ENCODE data around the gene CNOT9.

CNOT9 gene

DNA sequence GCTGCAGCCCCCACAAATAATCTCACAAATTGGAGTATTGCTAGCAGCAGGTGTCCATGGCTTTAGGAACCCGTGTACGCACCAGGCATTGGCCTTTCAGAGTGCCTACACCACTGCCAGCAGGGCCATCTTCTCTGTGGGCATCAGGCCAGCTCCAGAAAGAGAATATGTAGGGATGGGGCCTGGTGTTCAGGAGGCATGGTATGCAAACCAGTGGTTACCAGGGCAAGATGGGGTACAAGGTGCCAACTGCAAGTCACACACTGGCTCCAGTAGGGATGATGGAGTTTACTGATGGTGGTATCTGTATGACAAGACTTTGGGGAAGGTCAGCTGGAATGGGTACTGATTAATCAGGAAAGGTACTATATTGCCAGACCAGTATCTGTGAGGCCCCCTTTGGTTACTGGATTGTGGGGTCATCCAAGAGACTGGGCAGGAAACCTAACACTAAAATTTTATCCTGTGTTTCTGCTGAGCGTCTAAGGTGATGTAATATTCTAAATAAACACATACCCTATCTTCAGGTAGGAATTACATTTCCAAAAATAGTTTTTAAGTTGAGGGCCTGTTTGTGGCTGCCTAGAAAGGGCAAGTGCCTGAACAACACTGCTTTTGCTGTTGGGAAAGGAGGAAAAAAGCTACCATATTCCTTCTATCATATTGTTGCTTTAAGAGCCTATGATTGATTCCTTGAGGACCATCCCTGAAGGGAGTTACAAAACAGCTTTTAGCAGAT is 9.0 kb downstream of the CNOT9 start:
- DNase-seq (ENCODE audit: low spot score): no peak

DNA sequence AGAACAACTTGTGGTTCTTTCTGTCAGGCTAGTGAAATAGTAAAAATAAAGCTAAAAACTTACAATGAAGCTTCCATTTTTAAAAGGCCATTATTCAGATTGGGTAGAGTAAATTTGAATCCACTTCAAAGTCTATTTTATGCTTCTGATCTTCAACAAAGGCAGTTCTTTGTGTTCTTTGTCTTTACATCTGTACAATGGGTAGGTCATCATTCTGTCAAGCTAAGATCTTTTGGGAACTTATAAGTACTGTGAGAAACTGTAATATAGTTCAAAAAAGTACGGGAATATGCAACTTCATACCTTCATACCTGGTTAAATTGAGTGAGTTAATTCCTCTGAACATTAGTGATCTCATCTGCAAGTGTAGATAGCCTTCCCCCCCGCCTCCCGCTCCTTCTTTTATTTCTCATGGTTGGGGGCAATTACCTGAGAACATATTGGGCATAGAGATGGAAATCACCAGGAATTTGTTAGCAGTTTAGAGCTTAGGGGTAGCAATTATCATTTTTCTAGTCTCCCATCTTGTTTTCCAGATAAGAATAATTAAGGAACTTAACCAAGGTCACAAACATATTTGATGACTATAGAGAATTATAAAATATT is 9.7 kb downstream of the CNOT9 start:
- no peak for DNase-seq (ENCODE audit: low spot score)

DNA sequence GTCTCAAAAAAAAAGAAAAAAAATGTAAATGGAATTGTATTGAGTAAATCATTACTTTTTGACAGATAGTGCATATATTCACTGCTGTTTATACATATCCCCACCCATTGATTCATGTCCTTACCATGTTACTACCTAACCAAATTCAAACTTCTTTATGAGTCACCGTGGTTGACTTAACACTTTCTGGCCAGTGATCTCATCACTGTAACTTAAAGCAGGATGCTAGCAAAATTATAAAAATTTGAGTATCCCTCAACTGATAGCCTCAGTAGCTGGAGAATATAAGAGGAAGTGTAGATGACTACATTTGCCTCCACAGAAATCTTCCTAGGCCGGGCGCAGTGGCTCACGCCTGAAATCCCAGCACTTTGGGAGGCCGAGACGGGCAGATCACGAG is 13.4 kb downstream of the CNOT9 start:
- peak; percentile 78 for DNase-seq (ENCODE audit: low spot score)

DNA sequence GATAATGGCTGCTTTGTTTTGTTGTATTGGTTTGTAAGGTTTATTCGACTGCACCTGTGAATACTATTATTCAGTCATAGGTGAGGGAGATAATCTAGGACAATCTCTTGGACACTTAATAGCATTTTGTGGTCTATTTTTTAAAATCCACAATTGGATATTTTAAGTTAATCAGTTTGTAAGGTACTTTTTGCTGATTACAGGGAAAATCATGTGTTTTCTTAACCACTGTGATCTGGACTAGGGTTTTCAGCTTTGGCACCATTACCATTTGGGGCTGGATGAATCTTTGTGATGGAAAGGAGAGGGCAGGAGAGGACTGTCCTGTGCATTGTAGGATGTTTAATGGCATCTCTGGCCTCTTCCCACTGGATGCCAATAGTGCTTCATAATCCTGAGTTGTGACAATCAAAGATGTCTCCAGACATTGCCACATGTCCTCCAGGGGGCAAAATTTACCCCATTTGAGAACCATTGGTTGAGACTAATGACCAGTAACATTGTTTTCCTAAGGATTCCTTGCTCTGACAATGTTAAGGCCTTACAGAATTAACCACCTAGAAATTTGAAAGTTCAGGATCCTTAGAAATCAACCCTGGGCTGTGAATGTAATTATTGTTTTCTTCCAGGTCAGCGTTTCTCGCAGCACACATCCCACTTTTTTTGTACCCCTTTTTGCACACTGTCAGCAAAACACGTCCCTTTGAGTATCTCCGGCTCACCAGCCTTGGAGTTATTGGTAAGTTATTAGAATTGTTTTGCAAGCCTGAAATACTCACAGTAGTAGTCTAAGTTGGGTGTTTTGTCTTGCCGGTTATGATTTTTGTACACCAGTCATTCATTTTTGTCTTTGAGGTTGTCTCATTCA is 15.6 kb downstream of the CNOT9 start:
- DNase-seq (ENCODE audit: low spot score): no peak

- no peak for DNase-seq (ENCODE audit: low spot score)
Observed at GRCh38 chr2:218585541-218585940, 16.9 kb downstream of the CNOT9 start.

DNA sequence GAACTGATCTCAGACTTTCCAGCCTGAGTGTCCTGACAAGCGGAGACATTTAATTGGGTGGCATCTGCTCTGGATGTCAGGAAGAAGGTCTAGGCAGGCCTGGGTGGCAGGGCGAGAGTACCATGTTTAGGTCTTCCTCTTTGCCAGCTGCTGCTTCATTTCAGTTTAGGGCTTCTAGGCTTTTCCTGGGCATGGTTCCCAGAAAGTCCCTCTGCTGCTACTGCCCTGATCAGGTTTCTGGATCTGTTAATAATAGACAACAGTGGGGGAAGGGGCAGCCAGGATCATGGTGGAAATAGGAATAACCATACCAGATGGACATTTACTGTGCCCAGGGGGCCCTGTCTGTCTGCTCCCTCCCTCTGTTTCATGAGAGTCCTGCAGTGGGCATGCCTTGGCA is 36.8 kb downstream of the CNOT9 start:
- no peak for DNase-seq (ENCODE audit: low spot score)

DNA sequence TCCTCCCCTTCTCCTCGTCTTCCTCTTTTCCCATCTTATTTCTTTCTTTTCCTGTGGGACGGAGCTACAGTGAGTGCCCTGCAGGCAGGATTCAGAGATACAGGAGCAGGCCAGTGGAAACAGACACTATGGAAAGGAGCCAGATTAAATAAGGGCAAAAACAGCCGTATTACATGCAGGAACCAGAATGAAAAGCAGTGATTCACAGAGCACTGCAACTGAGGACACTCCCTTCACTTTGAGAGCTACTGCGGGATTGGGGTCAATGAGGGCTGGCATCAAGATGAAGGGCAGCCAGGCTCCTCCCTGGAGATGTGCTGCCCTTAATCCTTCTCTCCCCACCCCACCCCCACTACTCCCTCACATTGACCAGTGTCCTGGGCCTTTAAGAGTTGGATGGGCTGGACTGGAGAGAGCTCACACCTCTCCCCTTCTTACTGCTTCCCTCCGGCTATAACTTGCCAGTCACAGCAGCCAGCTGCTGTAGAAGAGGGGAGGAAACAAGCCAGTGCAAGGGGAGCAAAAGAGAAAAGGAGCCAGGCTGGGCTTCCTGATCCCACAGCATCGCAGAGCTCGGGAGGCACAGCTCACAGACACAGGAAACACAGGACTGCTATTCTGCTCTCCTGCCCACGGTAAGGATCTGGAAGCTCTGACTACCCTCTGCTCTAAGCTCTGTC is 38.9 kb downstream of the CNOT9 start, which contains the start of gene PLCD4:
Gene PLCD4, plus strand, starts transcription at position 464 of the 680 bp plus-strand sequence. CDS start 7,841 bp downstream, outside the sequence.
- no peak for DNase-seq (ENCODE audit: low spot score)

DNA sequence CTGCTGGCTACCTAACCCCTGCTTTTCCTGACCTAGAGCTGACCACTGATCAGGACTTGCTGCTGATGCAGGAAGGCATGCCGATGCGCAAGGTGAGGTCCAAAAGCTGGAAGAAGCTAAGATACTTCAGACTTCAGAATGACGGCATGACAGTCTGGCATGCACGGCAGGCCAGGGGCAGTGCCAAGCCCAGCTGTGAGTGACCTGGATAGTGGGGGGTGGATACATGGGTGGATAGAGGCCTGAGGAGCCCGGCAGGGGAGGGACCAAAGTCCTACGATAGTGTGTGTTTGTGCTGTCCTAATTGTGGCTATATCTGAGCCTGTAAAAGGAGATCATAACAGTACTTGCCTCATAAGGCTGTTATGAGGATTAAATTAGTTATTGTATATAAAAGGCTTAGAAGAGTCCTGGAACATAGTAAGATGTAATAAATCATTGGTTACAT is 47.3 kb downstream of the CNOT9 start:
- no peak for DNase-seq (ENCODE audit: low spot score)

DNA sequence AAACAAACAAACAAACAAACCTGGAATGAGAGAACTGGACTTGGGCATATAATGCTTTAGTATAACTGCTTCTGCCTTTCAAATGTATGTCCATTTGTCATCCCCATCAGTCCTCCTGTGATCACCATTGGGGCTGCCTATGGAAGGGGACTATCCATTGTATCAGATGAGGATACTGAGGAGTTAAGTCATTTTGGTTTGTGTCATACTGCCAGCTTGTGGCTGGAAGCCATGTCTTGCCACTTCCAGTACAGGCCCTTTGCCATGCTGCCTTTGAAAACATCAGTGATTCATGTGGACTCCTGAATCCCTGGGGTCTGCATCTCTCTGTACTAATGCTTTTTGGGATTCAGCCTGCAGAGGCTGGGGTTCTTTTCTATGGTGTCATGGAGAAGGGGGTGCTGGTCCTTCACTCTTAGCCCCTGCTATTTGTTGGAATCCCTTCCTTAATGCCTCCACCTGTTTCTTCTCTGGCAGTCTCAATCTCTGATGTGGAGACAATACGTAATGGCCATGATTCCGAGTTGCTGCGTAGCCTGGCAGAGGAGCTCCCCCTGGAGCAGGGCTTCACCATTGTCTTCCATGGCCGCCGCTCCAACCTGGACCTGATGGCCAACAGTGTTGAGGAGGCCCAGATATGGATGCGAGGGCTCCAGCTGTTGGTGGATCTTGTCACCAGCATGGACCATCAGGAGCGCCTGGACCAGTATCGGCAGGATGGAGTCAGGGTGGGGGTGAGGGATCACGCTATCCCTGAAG is 49.6 kb downstream of the CNOT9 start:
- DNase-seq (ENCODE audit: low spot score): no peak

- no peak for DNase-seq (ENCODE audit: low spot score)
Observed at GRCh38 chr2:218621007-218621406, 52.4 kb downstream of the CNOT9 start.

DNA sequence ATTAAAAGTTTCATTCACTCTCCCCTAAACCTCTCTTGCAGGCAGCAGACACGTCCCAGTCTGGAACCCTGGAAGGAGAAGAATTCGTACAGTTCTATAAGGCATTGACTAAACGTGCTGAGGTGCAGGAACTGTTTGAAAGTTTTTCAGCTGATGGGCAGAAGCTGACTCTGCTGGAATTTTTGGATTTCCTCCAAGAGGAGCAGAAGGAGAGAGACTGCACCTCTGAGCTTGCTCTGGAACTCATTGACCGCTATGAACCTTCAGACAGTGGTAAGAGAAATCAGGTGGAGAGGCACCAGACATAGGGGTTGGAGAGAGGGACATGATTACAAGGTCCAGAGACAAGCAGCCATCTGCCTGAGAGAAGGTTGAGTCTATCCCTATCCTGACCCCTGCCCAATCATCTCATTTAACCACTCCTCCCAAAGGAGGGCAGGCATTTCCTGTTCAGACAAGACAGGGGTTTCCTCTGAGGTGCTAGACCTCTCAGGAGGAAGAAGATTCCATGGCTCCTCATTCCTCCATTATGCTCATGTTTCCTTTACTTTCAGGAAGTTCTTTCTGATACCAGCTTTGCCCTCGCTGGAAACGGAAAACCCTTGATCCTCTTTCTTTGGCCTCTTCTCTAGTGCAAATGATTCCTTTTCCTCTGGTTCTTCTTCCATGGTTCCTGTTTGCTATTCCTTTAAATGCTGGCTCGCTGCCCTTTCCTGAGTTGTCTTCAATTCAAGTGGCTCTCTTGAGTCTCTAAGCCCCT is 54.1 kb downstream of the CNOT9 start:
- DNase-seq (ENCODE audit: low spot score): no peak

GRCh38 chr2:218623366-218623705 is 54.7 kb downstream of the CNOT9 start:
- no peak for DNase-seq (ENCODE audit: low spot score)

DNA sequence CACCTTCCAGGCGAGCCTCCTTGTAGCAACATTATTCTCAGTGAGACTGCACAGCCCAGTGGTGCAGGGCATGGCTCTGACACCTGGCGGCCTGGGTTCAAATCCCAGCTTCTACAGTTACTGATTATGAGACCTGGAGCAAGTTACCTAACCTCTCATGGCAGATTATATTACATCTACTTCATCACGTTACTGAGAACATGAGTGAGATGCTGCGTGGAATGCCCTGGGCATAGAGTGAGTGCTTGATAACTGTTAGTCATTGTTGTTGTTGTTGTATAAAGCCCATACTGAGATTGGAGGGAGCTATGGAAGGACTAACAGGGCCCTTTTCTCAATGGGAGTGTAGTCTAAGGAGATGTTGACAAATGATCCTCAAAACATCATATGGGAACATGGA is 57.7 kb downstream of the CNOT9 start:
- no peak for DNase-seq (ENCODE audit: low spot score)

DNA sequence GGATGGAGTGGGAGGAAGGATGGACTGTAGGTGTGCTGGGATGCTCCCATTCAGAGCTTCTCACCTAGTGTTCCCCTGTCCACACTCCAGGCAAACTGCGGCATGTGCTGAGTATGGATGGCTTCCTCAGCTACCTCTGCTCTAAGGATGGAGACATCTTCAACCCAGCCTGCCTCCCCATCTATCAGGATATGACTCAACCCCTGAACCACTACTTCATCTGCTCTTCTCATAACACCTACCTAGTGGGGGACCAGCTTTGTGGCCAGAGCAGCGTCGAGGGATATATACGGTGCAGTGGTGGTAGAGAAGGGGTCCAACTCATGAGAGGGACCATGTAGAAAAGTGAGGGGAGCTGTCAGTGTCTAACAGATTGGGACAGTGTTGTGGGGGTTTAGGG is 59.3 kb downstream of the CNOT9 start:
- peak; percentile 12 for DNase-seq (ENCODE audit: low spot score)

DNA sequence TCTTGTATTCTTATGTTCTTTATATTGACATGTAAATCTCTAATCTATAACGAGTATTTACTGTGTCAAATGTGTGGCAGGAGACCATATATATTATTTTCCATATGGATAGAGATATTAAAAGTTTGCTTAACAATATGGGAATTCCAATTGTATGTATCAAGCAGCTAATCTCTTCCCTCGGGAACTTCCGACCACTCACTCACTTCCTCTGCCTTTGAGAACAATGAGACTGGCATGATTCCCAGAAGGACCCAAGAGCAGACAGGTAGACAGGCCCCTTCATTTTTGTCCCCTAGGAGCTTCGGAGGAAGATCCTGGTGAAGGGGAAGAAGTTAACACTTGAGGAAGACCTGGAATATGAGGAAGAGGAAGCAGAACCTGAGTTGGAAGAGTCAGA is 63.2 kb downstream of the CNOT9 start:
- DNase-seq (ENCODE audit: low spot score): no peak

DNA sequence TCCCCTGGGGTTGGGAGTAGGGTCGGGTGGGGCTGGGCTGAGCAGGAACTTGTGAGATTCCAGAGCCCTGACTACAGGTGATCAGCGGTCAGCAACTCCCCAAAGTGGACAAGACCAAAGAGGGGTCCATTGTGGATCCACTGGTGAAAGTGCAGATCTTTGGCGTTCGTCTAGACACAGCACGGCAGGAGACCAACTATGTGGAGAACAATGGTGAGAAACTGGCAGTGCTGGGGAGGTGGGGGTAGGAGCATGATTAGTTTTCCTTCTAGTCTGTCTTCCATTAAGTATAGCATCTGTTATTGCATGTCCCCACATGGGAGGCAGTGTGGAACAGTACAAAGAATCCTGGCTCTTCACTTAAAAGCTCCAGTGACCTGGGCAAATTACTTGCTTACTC is 67.1 kb downstream of the CNOT9 start:
- no peak for DNase-seq (ENCODE audit: low spot score)

DNA sequence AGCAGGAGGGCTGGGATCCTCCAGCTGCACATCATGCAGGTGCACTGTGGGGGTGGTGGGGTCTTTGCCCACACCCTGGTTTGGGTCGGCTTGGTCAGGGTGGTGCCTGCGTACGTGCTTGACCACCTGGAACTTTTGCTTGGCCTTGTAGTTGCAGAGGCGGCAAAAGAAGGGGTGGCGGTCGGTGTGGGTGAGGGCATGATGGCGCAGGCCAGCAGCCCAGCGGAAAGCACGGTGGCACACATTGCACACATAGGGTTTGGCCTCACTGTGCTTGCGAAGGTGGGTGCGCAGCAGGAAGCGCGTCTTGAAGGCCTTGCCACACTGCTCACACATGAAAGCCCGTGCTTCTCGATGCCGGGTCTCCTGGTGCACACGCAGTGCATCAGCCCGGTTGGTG is 69.7 kb downstream of the CNOT9 start:
- no peak for DNase-seq (ENCODE audit: low spot score)

- DNase-seq (ENCODE audit: low spot score): no peak
Observed at GRCh38 chr2:218642121-218642656, 73.5 kb downstream of the CNOT9 start.

DNA sequence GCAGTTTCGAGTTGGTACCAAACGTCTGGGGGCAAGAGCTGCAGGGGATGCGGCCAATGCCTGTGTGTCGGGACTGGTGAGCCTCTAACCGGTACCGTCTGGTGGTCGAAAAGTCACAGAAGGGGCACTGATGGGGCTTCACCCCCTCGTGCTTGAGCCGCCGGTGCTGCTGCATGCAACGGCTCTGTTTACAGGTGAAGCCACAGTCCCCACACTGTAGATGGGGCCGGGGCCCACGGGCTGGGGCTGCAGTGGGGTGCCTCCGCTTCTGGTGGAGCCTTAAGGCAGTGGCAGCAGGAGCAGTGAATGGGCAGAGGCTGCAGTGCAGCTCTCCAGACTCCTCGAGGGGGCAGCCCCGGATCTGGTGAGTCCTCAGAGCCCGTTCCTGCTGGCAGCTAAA is 74.1 kb downstream of the CNOT9 start:
- DNase-seq (ENCODE audit: low spot score): no peak

DNA sequence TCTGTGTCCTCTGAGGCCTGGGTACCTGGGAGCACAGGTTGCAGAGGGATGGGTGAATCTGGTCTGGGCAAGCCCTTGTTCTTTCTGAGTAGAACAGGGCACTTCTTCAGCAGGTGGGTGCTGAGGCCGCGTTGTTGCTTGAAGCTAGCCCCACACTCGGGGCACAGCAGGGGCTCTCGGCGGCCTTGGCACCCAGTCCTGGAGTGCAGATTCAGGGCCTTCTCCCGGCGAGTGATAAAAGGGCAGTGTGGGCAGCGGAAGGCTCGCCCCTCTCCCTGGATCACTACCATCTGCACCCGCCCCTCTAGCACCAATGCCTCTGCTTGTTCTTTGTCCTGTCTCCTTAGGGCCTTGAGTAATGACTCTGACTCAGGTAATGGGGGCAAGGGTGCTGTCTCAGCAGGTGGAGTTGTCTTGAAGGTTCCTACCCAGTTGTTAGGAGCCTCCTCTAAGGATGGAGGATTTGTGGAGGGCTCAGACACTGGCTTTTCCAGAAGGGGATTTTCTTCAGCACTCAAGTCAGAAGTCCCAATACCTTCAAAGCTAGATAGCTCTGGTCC is 75.2 kb downstream of the CNOT9 start:
- DNase-seq (ENCODE audit: low spot score): no peak

All from activated CD4-positive, alpha-beta T cell treated with anti-CD3 and anti-CD28 coated beads, Interleukin-2, Interleukin-4, amounts not matched to agents 100 ng/mL and 50 ng/mL, durations not matched to agents 16 hours and 8 hours (primary cell).